Measurements from ENCODE around the gene URM1. TPM values are rescaled to one million over a fixed set of nuclear protein-coding genes. Genes with fewer than 3 reads are reported as not detected.

URM1 gene
- total RNA-seq, 5 donors from 2014 or later (not counting 1 experiment from before 2014, with no cell fraction given) = 38.7 to 55.8 (median 52.5) TPM

DNA sequence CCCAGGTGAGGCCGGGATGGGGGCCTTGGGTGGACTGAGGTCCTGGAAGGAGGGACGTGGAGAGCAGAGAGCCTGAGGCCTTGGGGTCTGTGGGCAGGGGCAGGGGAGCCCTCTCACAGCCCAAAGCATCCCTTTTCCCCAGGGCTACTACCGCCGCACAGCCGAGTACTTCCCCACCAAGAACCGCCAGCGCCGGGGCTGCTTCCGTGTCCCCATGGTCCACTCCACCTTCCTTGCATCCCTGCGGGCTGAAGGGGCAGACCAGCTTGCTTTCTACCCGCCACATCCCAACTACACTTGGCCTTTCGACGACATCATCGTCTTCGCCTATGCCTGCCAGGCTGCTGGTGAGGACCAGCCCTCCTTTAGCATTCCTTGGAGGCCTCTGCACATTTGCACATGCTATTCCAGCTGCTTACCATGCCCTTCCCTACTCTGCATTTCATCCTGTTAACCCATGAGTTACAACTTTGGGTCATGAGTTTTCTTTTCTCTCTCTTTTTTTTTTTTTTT is 53.1 kb downstream of the URM1 start:
- Mint-ChIP-seq H3K27ac (no peak overlapping the region), H3K9me3 (no peaks in the 10 kb centered on the region), H3K4me1 (peaks cover 3 to 7% (median 7%) of the 10 kb centered on the region in 3 donors), H3K4me3 (no peak overlapping the region), H3K27me3 (peaks cover 3 to 7% of the 10 kb centered on the region in 2 donors), H3K36me3 (no peaks in the 10 kb centered on the region)
- ATAC-seq (replicated peaks in 1 of 4) (no peak), DNase-seq (no peak)
- CTCF ChIA-PET = interaction anchor here (0.6 to 0.7 kb wide), 2 partner anchors 16 to 386 kb away, joined by 3 to 6 read pairs; no protein-coding TSS in a partner anchor
- no peaks in the 10 kb centered on the region for H3K9me3 ChIP-seq
- H3K36me3 ChIP-seq (ENCODE audit: control insufficient read depth in 2 of 2, extremely low read depth in 1 of 2, insufficient read depth in 1 of 2, low read length in 1 of 2) = no peaks in the 10 kb centered on the region
- H3K4me1 ChIP-seq (ENCODE audit: control insufficient read depth in 1 of 2, extremely low read depth in 1 of 2, insufficient read depth in 2 of 2, low read length in 2 of 2) = peaks cover 0 to 21% of the 10 kb centered on the region in 2 experiments
- H3K4me3 ChIP-seq (ENCODE audit: control insufficient read depth in 1 of 2, extremely low read depth in 1 of 2, low read length in 1 of 2) = no peak overlapping the region
- H3K27ac ChIP-seq (ENCODE audit: low read length) = no peak overlapping the region
- POLR2A ChIA-PET = no interaction called here
- H3K27me3 ChIP-seq (replicated peaks in 1 of 2; ENCODE audit: control insufficient read depth in 2 of 2, extremely low read depth in 1 of 2, insufficient read depth in 2 of 2, low read length in 1 of 2) = peaks cover 3 to 24% of the 10 kb centered on the region in 2 experiments
- 92% methylated on average over 11 of the region's 15 CpGs for WGBS (ENCODE audit: insufficient coverage)

DNA sequence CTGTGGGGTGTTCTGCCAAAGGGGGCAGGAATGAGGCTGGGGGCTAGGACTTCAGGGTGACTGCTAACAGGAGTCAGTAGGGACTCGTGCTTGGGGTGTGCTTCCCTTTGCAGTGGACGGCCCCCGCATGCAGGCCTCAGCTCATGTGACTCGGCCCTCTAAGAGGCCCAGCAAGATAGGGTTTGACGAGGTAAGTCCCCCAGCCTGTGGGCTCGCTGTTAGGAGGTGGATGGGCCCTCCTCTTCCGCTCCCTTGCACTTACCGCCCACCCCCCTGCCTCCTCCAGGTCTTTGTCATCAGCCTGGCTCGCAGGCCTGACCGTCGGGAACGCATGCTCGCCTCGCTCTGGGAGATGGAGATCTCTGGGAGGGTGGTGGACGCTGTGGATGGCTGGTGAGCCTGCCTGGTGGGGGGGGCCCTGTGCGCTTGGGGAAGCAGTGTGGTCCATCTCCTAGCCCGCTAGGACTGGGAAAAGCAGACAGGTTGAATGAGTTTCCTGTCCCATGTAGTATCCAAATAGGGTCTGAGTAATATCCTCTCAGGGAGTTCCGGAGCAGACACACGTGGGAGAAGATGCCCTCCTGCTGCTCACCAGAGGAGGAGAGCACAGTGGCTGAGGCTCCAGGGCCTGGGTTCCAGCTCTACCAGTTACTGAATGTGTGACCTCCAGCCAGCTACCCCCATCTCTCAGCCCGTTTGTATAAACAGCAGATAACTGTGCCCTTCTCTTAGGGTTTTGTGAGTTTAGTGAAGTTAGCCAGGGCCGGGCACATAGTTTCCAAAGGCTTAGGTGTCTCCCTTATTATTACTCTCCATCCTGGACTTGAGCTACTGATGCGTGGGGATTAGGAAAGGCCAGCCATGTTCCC is 57.7 kb downstream of the URM1 start:
- Mint-ChIP-seq H3K36me3 (no peaks in the 10 kb centered on the region), H3K9me3 (no peaks in the 10 kb centered on the region), H3K4me3 (no peak overlapping the region), H3K27me3 (no peaks in the 10 kb centered on the region), H3K27ac (no peak overlapping the region), H3K4me1 (no peaks in the 10 kb centered on the region)
- H3K9me3 ChIP-seq = no peaks in the 10 kb centered on the region
- no peak overlapping the region for H3K4me3 ChIP-seq (ENCODE audit: control insufficient read depth in 1 of 2, extremely low read depth in 1 of 2, low read length in 1 of 2)
- 86% methylated on average over 12 of the region's 22 CpGs for WGBS (ENCODE audit: insufficient coverage)
- H3K36me3 ChIP-seq (ENCODE audit: control insufficient read depth in 2 of 2, extremely low read depth in 1 of 2, insufficient read depth in 1 of 2, low read length in 1 of 2) = no peaks in the 10 kb centered on the region
- ChIA-PET POLR2A (no interaction called here), CTCF (interaction anchor here in 1 of 2 donors (0.5 kb wide), 1 partner anchor 198 kb away, joined by 8 read pairs; no protein-coding TSS in a partner anchor)
- H3K27me3 ChIP-seq (replicated peaks in 1 of 2; ENCODE audit: control insufficient read depth in 2 of 2, extremely low read depth in 1 of 2, insufficient read depth in 2 of 2, low read length in 1 of 2) = peaks cover 0 to 3% of the 10 kb centered on the region in 2 experiments
- H3K4me1 ChIP-seq (ENCODE audit: control insufficient read depth in 1 of 2, extremely low read depth in 1 of 2, insufficient read depth in 2 of 2, low read length in 2 of 2) = no peaks in the 10 kb centered on the region
- no peak for DNase-seq
- ATAC-seq (replicated peaks in 1 of 4) = no peak
- no peak overlapping the region for H3K27ac ChIP-seq (ENCODE audit: low read length)

DNA sequence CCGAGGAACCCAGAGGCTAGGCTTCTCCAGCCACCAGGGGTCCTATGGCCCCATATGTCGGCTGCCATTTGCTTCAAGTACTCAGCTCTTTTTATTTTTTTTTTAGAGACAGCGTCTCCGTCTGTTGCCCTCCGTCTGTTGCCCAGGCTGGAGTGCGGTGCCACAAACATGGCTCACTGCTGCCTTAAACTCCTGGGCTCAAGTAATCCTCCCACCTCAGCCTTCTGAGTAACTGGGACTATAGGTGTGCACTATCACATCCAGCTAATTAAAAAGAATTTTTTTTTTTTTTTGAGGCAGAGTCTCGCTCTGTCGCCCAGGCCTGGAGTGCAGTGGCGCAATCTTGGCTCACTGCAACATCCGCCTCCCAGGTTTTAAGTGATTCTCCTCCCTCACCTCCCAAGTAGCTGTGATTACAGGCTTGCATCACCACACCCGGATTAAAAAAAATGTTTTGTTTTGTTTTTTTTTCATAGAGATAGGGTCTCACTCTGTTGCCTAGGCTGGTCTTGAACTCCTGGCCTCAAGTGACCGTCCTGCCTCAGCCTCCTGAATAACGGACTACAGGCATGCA is 58.4 kb downstream of the URM1 start:
- Mint-ChIP-seq H3K4me1 (no peaks in the 10 kb centered on the region), H3K27ac (no peak overlapping the region), H3K36me3 (no peaks in the 10 kb centered on the region), H3K4me3 (no peak overlapping the region), H3K9me3 (no peaks in the 10 kb centered on the region), H3K27me3 (no peaks in the 10 kb centered on the region)
- DNase-seq (no peak), ATAC-seq (replicated peaks in 1 of 4) (no peak)
- H3K9me3 ChIP-seq = no peaks in the 10 kb centered on the region
- H3K27ac ChIP-seq (ENCODE audit: low read length) = no peak overlapping the region
- CTCF ChIA-PET = no interaction called here
- no peaks in the 10 kb centered on the region for H3K36me3 ChIP-seq (ENCODE audit: control insufficient read depth in 2 of 2, extremely low read depth in 1 of 2, insufficient read depth in 1 of 2, low read length in 1 of 2)
- H3K27me3 ChIP-seq (replicated peaks in 1 of 2; ENCODE audit: control insufficient read depth in 2 of 2, extremely low read depth in 1 of 2, insufficient read depth in 2 of 2, low read length in 1 of 2) = no peaks in the 10 kb centered on the region
- H3K4me3 ChIP-seq (ENCODE audit: control insufficient read depth in 1 of 2, extremely low read depth in 1 of 2, low read length in 1 of 2) = no peak overlapping the region
- 99% methylated on average over 6 of the region's 13 CpGs for WGBS (ENCODE audit: insufficient coverage)
- POLR2A ChIA-PET = no interaction called here
- H3K4me1 ChIP-seq (ENCODE audit: control insufficient read depth in 1 of 2, extremely low read depth in 1 of 2, insufficient read depth in 2 of 2, low read length in 2 of 2) = no peaks in the 10 kb centered on the region

DNA sequence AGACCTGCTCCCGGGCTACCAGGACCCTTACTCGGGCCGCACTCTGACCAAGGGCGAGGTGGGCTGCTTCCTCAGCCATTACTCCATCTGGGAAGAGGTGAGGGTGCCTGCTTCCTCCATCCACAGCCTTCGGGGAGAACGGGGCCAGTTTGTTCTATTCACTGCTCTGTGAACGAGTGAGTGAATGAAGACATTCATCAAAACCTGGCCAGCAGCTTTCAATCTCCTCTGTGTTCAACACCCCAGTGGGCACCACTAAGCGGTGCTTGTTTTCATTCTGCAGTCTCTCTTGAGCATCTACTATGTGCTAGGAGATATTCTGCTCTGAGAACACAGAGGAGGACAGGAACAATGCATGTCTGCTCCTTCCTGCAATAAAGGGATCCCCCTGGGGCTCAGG is 60.0 kb downstream of the URM1 start:
- Mint-ChIP-seq H3K9me3 (no peaks in the 10 kb centered on the region), H3K36me3 (no peaks in the 10 kb centered on the region), H3K27ac (no peak overlapping the region), H3K27me3 (no peaks in the 10 kb centered on the region), H3K4me1 (no peaks in the 10 kb centered on the region), H3K4me3 (no peak overlapping the region)
- ChIA-PET CTCF (no interaction called here), POLR2A (no interaction called here)
- no peaks in the 10 kb centered on the region for H3K36me3 ChIP-seq (ENCODE audit: control insufficient read depth in 2 of 2, extremely low read depth in 1 of 2, insufficient read depth in 1 of 2, low read length in 1 of 2)
- H3K4me3 ChIP-seq (ENCODE audit: control insufficient read depth in 1 of 2, extremely low read depth in 1 of 2, low read length in 1 of 2) = no peak overlapping the region
- no peak overlapping the region for H3K27ac ChIP-seq (ENCODE audit: low read length)
- DNase-seq = no peak
- H3K4me1 ChIP-seq (ENCODE audit: control insufficient read depth in 1 of 2, extremely low read depth in 1 of 2, insufficient read depth in 2 of 2, low read length in 2 of 2) = no peaks in the 10 kb centered on the region
- 100% methylated on average over 2 of the region's 8 CpGs for WGBS (ENCODE audit: insufficient coverage)
- ATAC-seq (replicated peaks in 1 of 4) = no peak
- H3K27me3 ChIP-seq (replicated peaks in 1 of 2; ENCODE audit: control insufficient read depth in 2 of 2, extremely low read depth in 1 of 2, insufficient read depth in 2 of 2, low read length in 1 of 2) = no peaks in the 10 kb centered on the region
- H3K9me3 ChIP-seq = no peaks in the 10 kb centered on the region

DNA sequence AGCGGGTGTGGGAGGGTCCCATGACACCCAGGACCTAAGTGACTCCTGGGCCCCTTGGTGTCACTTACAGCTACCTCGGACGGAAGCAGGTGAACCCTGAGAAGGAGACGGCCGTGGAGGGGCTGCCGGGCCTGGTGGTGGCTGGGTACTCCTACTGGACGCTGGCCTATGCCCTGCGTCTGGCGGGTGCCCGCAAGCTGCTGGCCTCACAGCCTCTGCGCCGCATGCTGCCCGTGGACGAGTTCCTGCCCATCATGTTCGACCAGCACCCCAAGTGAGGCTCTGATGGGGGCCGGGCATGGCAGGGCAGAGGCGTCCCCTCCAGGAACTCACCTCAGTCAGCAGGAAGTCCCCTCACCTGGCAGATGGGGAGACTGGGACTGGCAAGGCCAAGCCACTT is 63.2 kb downstream of the URM1 start:
- H3K27ac Mint-ChIP-seq = no peak overlapping the region
- H3K4me3 Mint-ChIP-seq = no peak overlapping the region
- ChIA-PET CTCF (no interaction called here), POLR2A (no interaction called here)
- H3K4me1 Mint-ChIP-seq = peaks cover 4 to 5% (median 4%) of the 10 kb centered on the region in 3 donors
- no peaks in the 10 kb centered on the region for H3K27me3 Mint-ChIP-seq
- H3K4me1 ChIP-seq (ENCODE audit: control insufficient read depth in 1 of 2, extremely low read depth in 1 of 2, insufficient read depth in 2 of 2, low read length in 2 of 2) = peaks cover 0 to 11% of the 10 kb centered on the region in 2 experiments
- H3K27ac ChIP-seq (ENCODE audit: low read length) = no peak overlapping the region
- DNase-seq (no peak), ATAC-seq (replicated peaks in 1 of 4) (no peak)
- H3K4me3 ChIP-seq (ENCODE audit: control insufficient read depth in 1 of 2, extremely low read depth in 1 of 2, low read length in 1 of 2) = no peak overlapping the region
- H3K36me3 ChIP-seq (ENCODE audit: control insufficient read depth in 2 of 2, extremely low read depth in 1 of 2, insufficient read depth in 1 of 2, low read length in 1 of 2) = no peaks in the 10 kb centered on the region
- 84% methylated on average over 9 of the region's 17 CpGs for WGBS (ENCODE audit: insufficient coverage)
- H3K9me3 Mint-ChIP-seq = no peaks in the 10 kb centered on the region
- no peaks in the 10 kb centered on the region for H3K9me3 ChIP-seq
- no peaks in the 10 kb centered on the region for H3K36me3 Mint-ChIP-seq
- no peaks in the 10 kb centered on the region for H3K27me3 ChIP-seq (replicated peaks in 1 of 2; ENCODE audit: control insufficient read depth in 2 of 2, extremely low read depth in 1 of 2, insufficient read depth in 2 of 2, low read length in 1 of 2)

DNA sequence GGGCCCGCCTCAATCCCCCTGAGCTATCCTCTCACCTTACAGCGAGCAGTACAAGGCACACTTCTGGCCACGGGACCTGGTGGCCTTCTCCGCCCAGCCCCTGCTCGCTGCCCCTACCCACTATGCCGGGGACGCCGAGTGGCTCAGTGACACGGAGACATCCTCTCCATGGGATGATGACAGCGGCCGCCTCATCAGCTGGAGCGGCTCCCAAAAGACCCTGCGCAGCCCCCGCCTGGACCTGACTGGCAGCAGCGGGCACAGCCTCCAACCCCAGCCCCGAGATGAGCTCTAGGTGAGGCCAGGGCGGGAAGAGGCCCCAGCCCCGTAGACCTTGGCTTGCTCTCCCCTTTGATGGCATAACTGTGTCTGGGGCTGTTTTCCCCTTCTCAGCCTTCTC is 64.4 kb downstream of the URM1 start:
- POLR2A ChIA-PET = no interaction called here
- Mint-ChIP-seq H3K27me3 (no peaks in the 10 kb centered on the region), H3K36me3 (no peaks in the 10 kb centered on the region), H3K27ac (no peak overlapping the region), H3K4me1 (peaks cover 4 to 5% (median 4%) of the 10 kb centered on the region in 3 donors), H3K9me3 (no peaks in the 10 kb centered on the region), H3K4me3 (no peak overlapping the region)
- H3K9me3 ChIP-seq = no peaks in the 10 kb centered on the region
- DNase-seq (no peak), ATAC-seq (replicated peaks in 1 of 4) (no peak)
- no peak overlapping the region for H3K4me3 ChIP-seq (ENCODE audit: control insufficient read depth in 1 of 2, extremely low read depth in 1 of 2, low read length in 1 of 2)
- no peaks in the 10 kb centered on the region for H3K27me3 ChIP-seq (replicated peaks in 1 of 2; ENCODE audit: control insufficient read depth in 2 of 2, extremely low read depth in 1 of 2, insufficient read depth in 2 of 2, low read length in 1 of 2)
- no peaks in the 10 kb centered on the region for H3K36me3 ChIP-seq (ENCODE audit: control insufficient read depth in 2 of 2, extremely low read depth in 1 of 2, insufficient read depth in 1 of 2, low read length in 1 of 2)
- CTCF ChIA-PET = no interaction called here
- 95% methylated on average over 11 of the region's 18 CpGs for WGBS (ENCODE audit: insufficient coverage)
- H3K27ac ChIP-seq (ENCODE audit: low read length) = no peak overlapping the region
- H3K4me1 ChIP-seq (ENCODE audit: control insufficient read depth in 1 of 2, extremely low read depth in 1 of 2, insufficient read depth in 2 of 2, low read length in 2 of 2) = peaks cover 0 to 11% of the 10 kb centered on the region in 2 experiments

Measured in T-cell (primary cell).